ENCODE data around the gene AGPAT2.

DNA sequence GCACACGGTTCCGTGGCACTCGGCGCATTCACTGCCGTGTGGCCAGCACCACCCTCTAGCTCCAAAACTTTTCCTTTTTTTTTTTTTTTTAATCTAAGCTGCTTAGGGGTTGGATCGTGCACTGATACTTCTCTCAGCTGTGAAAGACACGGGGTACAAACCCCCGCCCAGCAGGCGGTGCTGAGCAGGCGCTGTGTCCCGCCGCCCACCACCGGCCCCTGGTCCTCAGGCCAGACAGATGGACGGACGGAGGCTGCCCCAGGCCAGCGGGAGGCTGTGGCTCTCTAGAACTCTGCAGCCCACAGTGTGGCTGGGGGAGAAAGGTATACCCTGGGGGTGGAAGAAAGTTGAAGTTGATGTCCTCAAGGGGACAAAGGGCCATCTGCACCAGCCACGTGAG, 6.2 kb downstream of the AGPAT2 start:
- no peak for TF ChIP-seq ESRRG (CRISPR knock-in tag; IDR thresholded peaks at IDR 0.05)
- TF ChIP-seq ZFP30 (CRISPR knock-in tag; IDR thresholded peaks at IDR 0.05) = no peak
- TF ChIP-seq PPARA (CRISPR knock-in tag; IDR thresholded peaks at IDR 0.05; ENCODE audit: borderline replicate concordance) = no peak

Data from SK-N-SH treated with all-trans-retinoic acid at 6 μM for 48 hours (cell line).